SJSA1 (cell line): Measurements from ENCODE around the gene INSRR. TPM values are rescaled to one million over a fixed set of nuclear protein-coding genes. Genes with fewer than 3 reads are reported as not detected.

Experiments
- DNase-seq, 2 experiments: peaks; one replicate each; pipeline ENCODE4 v3.0.0-alpha.2; 2015 to 2020; ENCODE audit warnings: low spot score in 2 of 2, low read depth in 1 of 2
- H3K27ac ChIP-seq: fragments of 250-450 bp; sonication (Bioruptor Pico); 2 replicates; pipeline ENCODE4 v1.5.1; 2020; ENCODE audit warnings: mild to moderate bottlenecking, moderate library complexity
- H3K27me3 ChIP-seq: fragments of 250-450 bp; sonication (Bioruptor Pico); replicated peaks from 2 replicates; pipeline ENCODE4 v1.5.1; 2020; ENCODE audit warnings: mild to moderate bottlenecking, moderate library complexity
- H3K36me3 ChIP-seq: fragments of 250-450 bp; sonication (Bioruptor Pico); 2 replicates; pipeline ENCODE4 v1.5.1; 2020; ENCODE audit warnings: mild to moderate bottlenecking
- H3K4me1 ChIP-seq: fragments of 250-450 bp; sonication (Bioruptor Pico); replicated peaks from 2 replicates; pipeline ENCODE4 v1.6.1; 2021; ENCODE audit warnings: mild to moderate bottlenecking
- H3K4me3 ChIP-seq: fragments of 250-450 bp; sonication (Bioruptor Pico); 2 replicates; pipeline ENCODE4 v1.5.1; 2020; ENCODE audit warnings: mild to moderate bottlenecking
- H3K9me3 ChIP-seq: fragments of 250-450 bp; sonication (Bioruptor Pico); replicated peaks from 2 replicates; pipeline ENCODE4 v1.5.1; 2020; ENCODE audit warnings: mild to moderate bottlenecking
- total RNA-seq: library from RNA; depleted of rRNA; stranded (reverse); fragments of >200 nt; shearing (Covaris generic); gene quantifications from 2 replicates; pipeline ENCODE4 v1.2.3, GENCODE V29; 2014

The INSRR gene
- total RNA-seq, 1 experiment from 2014 or later, result not detected

GRCh38 chr1:156876281-156876680 is 17.4 kb upstream of the INSRR start:
- no peak for DNase-seq
- peaks cover 27% of the 10 kb centered on the region; the same call in 1 of the 2 replicates for H3K27me3 ChIP-seq
- no peak overlapping the region for H3K4me3 ChIP-seq
- no peaks in the 10 kb centered on the region for H3K9me3 ChIP-seq
- H3K27ac ChIP-seq, result no peak overlapping the region
- H3K36me3 ChIP-seq, result no peaks in the 10 kb centered on the region
- H3K4me1 ChIP-seq, result no peaks in the 10 kb centered on the region; the same call in 1 of the 2 replicates

GRCh38 chr1:156875341-156875615 is 16.4 kb upstream of the INSRR start:
- no peak overlapping the region for H3K27ac ChIP-seq
- H3K4me1 ChIP-seq, result peaks cover 8% of the 10 kb centered on the region
- H3K36me3 ChIP-seq, result no peaks in the 10 kb centered on the region
- peaks cover 20% of the 10 kb centered on the region; the same call in 1 of the 2 replicates for H3K27me3 ChIP-seq
- H3K4me3 ChIP-seq, result no peak overlapping the region
- H3K9me3 ChIP-seq, result no peaks in the 10 kb centered on the region
- no peak for DNase-seq

GRCh38 chr1:156874572-156875340 is 15.8 kb upstream of the INSRR start:
- 0 out of 2 replicates have a peak, but pooled peaks cover 15% of the 10 kb centered on the region for H3K27me3 ChIP-seq
- H3K27ac ChIP-seq, result no peak overlapping the region
- H3K4me1 ChIP-seq, result peaks cover 9% of the 10 kb centered on the region
- H3K36me3 ChIP-seq, result no peaks in the 10 kb centered on the region
- H3K4me3 ChIP-seq, result no peak overlapping the region
- no peak for DNase-seq
- no peaks in the 10 kb centered on the region for H3K9me3 ChIP-seq

GRCh38 chr1:156874142-156874541 is 15.2 kb upstream of the INSRR start:
- H3K9me3 ChIP-seq, result no peaks in the 10 kb centered on the region
- no peak for DNase-seq
- no peak overlapping the region for H3K27ac ChIP-seq
- H3K4me3 ChIP-seq, result no peak overlapping the region
- H3K4me1 ChIP-seq, result peaks cover 9% of the 10 kb centered on the region
- H3K36me3 ChIP-seq, result no peaks in the 10 kb centered on the region
- H3K27me3 ChIP-seq, result 0 out of 2 replicates have a peak, but pooled peaks cover 11% of the 10 kb centered on the region

- DNase-seq, result no peak
- H3K27me3 ChIP-seq, result 0 out of 2 replicates have a peak, but pooled peaks cover 9% of the 10 kb centered on the region
- H3K9me3 ChIP-seq, result no peaks in the 10 kb centered on the region
- H3K4me1 ChIP-seq, result peaks cover 9% of the 10 kb centered on the region
- no peaks in the 10 kb centered on the region for H3K36me3 ChIP-seq
- H3K4me3 ChIP-seq, result no peak overlapping the region
- no peak overlapping the region for H3K27ac ChIP-seq
These were observed 14.7 kb upstream of the INSRR start for GRCh38 chr1:156873659-156874058.

- no peak overlapping the region for H3K27ac ChIP-seq
- H3K4me1 ChIP-seq, result peaks cover 9% of the 10 kb centered on the region
- H3K36me3 ChIP-seq, result no peaks in the 10 kb centered on the region
- H3K9me3 ChIP-seq, result no peaks in the 10 kb centered on the region
- no peak for DNase-seq
- no peaks in the 10 kb centered on the region for H3K27me3 ChIP-seq
- H3K4me3 ChIP-seq, result no peak overlapping the region
These were observed 10.5 kb upstream of the INSRR start for GRCh38 chr1:156869455-156869854.

- DNase-seq, result no peak
- Histone ChIP-seq H3K27ac (no peak overlapping the region), H3K27me3 (peaks cover 1% of the 10 kb centered on the region), H3K4me3 (no peak overlapping the region), H3K36me3 (no peaks in the 10 kb centered on the region), H3K4me1 (peaks cover 9% of the 10 kb centered on the region), H3K9me3 (no peaks in the 10 kb centered on the region)
These were observed 9.4 kb upstream of the INSRR start for GRCh38 chr1:156868341-156868740.

GRCh38 chr1:156866249-156866909 is 7.5 kb upstream of the INSRR start:
- DNase-seq, result no peak

GRCh38 chr1:156865865-156866248 is 6.9 kb upstream of the INSRR start:
- H3K36me3 ChIP-seq, result no peaks in the 10 kb centered on the region
- H3K27me3 ChIP-seq, result peaks cover 25% of the 10 kb centered on the region
- DNase-seq, result no peak
- no peaks in the 10 kb centered on the region for H3K9me3 ChIP-seq
- no peak overlapping the region for H3K27ac ChIP-seq
- peaks cover 10% of the 10 kb centered on the region for H3K4me1 ChIP-seq
- H3K4me3 ChIP-seq, result no peak overlapping the region

More at GRCh38 chr1:156866249-156866909, 7.5 kb upstream of the INSRR start:
- H3K27me3 ChIP-seq, result peaks cover 20% of the 10 kb centered on the region
- no peak overlapping the region for H3K4me3 ChIP-seq
- no peak overlapping the region for H3K27ac ChIP-seq
- peaks cover 9% of the 10 kb centered on the region for H3K4me1 ChIP-seq
- no peaks in the 10 kb centered on the region for H3K36me3 ChIP-seq
- H3K9me3 ChIP-seq, result no peaks in the 10 kb centered on the region

GRCh38 chr1:156865258-156865657 is 6.3 kb upstream of the INSRR start:
- Histone ChIP-seq H3K4me3 (no peak overlapping the region), H3K36me3 (no peaks in the 10 kb centered on the region), H3K27me3 (peaks cover 31% of the 10 kb centered on the region), H3K4me1 (peaks cover 10% of the 10 kb centered on the region), H3K9me3 (no peaks in the 10 kb centered on the region), H3K27ac (no peak overlapping the region)
- DNase-seq, result no peak

GRCh38 chr1:156864796-156865195 is 5.9 kb upstream of the INSRR start:
- Histone ChIP-seq H3K27ac (no peak overlapping the region), H3K36me3 (no peaks in the 10 kb centered on the region), H3K4me1 (peaks cover 14% of the 10 kb centered on the region), H3K27me3 (peaks cover 36% of the 10 kb centered on the region), H3K4me3 (no peak overlapping the region), H3K9me3 (no peaks in the 10 kb centered on the region)
- DNase-seq, result no peak

GRCh38 chr1:156863631-156864030 is 4.7 kb upstream of the INSRR start:
- DNase-seq, result no peak
- Histone ChIP-seq H3K9me3 (0 out of 2 replicates have a peak, but pooled peaks cover under 1% of the 10 kb centered on the region), H3K27ac (no peak overlapping the region), H3K4me3 (no peak overlapping the region), H3K4me1 (peaks cover 21% of the 10 kb centered on the region), H3K36me3 (no peaks in the 10 kb centered on the region), H3K27me3 (peaks cover 47% of the 10 kb centered on the region)

GRCh38 chr1:156862997-156863599 is 4.2 kb upstream of the INSRR start:
- Histone ChIP-seq H3K27ac (no peak overlapping the region), H3K4me1 (peaks cover 21% of the 10 kb centered on the region), H3K4me3 (no peak overlapping the region), H3K27me3 (peaks cover 53% of the 10 kb centered on the region), H3K9me3 (0 out of 2 replicates have a peak, but pooled peaks cover 2% of the 10 kb centered on the region), H3K36me3 (no peaks in the 10 kb centered on the region)
- DNase-seq, result no peak

GRCh38 chr1:156862584-156862983 is 3.7 kb upstream of the INSRR start:
- Histone ChIP-seq H3K27me3 (peaks cover 58% of the 10 kb centered on the region), H3K9me3 (0 out of 2 replicates have a peak, but pooled peaks cover 2% of the 10 kb centered on the region), H3K27ac (no peak overlapping the region), H3K4me3 (no peak overlapping the region), H3K4me1 (peaks cover 21% of the 10 kb centered on the region), H3K36me3 (no peaks in the 10 kb centered on the region)
- no peak for DNase-seq
